ENCODE measurements around the gene CYBA.

Gene CYBA

GRCh38 chr16:88631384-88631783 lies 19.5 kb downstream of the CYBA start:
- DNase-seq (ENCODE audit: low spot score): no peak

DNA sequence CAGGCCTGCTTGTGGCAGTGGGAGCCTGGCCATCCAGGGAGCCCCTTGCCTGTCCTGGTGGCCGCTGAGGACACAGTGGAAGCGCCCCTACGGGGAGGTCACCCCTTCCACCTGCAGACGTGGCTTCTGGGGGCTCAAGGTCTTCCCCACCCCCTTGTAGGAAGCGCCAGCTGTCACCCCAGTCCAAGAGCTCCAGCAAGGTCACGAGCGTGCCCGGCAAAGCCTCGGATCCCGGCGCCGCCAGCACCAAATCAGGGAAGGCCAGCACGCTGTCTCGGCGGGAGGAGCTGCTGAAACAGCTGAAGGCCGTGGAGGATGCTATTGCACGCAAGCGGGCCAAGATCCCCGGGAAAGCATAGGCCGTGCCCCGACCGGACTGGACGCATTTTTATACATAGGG lies 19.9 kb downstream of the CYBA start:
- no peak for DNase-seq (ENCODE audit: low spot score)

DNA sequence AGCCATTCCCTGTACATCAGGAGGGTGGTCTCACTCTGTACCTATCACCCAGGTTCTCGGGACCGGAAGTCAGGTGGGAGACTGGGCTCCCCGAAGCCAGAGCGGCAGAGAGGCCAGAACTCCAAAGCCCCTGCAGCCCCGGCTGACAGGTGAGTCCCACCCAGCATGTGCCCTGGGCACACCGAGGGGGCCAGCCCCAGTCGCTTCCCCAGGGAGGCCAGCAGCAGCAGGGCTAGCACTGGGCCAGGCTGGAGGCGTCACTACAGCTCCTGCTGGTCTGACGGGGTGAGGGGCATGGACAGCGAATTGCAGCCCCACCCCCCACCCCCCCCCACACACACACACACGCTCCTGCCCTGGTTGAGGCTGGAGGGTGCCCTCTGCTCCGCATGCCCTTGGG lies 20.4 kb downstream of the CYBA start:
- DNase-seq (ENCODE audit: low spot score): no peak

- no peak for DNase-seq (ENCODE audit: low spot score)
Measured at GRCh38 chr16:88629835-88630234, 21.0 kb downstream of the CYBA start.

- no peak for DNase-seq (ENCODE audit: low spot score)
Measured at GRCh38 chr16:88628512-88628974, 22.3 kb downstream of the CYBA start.

DNA sequence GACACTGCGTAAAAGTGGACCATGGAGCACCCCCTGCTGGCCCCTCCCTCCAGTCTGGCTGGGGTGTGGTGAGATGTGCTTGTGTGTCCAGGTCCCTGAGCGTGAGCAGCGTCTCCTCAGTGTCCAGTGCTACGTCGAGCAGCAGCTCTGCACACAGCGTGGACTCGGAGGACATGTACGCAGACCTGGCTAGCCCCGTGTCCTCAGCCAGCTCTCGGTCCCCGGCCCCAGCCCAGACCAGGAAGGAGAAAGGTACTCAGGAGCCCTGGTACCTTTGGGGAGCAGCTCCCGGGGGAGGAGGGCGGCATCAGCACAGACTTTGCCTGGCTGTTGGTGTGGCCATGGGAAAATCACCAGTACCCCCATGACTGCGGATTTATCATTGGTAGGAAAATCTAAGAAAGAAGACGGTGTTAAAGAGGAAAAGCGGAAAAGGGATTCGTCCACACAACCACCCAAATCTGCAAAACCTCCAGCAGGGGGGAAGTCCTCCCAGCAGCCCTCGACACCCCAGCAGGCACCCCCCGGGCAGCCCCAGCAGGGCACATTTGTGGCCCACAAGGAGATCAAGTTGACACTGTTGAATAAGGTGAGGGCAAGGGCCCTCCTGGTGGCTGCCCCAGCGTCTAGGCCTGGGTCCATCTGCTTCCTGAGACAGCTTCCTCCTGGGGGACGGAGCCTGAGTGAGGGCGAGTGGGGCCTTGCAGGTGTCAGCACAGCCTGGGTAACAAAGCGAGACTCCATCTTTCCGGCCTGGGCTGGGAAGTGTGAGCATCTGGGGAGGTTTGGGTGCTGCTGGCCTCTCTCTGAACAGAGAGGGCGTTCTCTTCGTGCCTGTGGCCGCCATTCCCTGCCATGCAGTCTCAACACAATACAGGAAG lies 23.1 kb downstream of the CYBA start:
- no peak for DNase-seq (ENCODE audit: low spot score)

- no peak for DNase-seq (ENCODE audit: low spot score)
Measured at GRCh38 chr16:88626646-88627045, 24.2 kb downstream of the CYBA start.

DNA sequence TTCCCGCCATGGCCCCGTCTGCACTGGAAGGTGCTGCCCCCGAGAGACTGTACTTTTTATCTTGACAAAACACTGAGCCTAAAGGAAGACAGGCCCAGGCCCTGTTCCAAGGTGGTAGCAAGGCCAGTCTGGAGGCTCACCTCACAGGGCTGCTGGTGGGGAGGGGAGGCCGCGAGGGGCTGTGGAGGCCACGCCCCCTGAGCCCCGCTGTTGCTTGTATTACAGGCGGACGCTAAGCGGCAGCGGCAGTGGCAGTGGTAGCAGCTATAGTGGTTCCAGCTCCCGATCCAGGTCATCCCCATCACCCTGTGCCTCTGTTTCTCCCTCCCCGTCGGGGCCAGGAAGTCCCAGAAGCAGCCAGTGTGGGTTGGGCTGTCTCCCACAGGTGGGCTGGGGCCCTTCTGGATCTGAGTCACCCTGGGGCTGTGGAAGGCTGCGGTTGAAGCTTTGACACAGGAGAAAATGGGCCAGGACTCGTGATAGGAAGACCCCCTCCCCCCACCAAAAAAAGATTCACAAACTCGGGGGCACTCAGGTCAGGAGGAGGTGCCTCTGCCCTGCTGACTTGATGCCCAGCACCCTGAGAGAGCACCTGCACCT lies 25.8 kb downstream of the CYBA start:
- no peak for DNase-seq (ENCODE audit: low spot score)

DNA sequence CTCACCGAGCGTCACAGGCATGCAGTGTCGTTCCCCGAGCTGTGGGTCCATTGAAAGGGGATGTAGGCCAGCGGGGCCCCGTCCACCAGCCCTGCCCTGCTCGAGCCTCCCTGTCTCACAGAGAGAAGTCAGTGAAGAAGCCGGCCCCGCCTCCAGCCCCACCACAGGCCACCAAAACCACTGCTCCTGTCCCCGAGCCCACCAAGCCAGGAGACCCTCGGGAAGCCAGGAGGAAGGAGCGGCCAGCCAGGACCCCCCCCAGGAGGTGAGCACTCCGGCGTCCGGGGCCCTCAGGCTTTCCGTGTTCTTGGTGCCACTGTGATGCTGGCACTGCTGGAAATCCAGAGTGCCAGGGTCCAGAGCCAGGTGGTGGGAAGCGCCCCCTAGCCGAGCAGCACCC lies 26.4 kb downstream of the CYBA start:
- DNase-seq (ENCODE audit: low spot score): no peak

DNA sequence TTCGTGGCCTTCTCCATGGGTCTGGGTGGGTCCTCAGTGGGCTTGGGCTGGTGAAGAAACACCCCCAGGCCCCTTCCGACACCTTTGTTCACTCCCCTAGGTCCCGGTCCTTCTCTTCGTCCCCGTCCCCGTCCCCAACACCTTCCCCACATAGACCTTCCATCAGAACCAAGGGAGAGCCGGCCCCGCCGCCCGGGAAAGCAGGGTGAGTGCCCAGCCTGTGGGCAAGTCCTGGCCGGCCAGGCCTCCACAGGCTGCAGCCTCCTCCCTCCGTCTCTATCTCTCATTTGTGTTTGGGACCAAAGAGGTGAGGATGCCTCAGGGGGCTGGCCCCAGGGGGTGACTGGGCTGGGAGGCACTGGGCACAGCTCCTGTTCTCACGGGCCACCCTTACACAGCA lies 27.0 kb downstream of the CYBA start:
- DNase-seq (ENCODE audit: low spot score): no peak

DNA sequence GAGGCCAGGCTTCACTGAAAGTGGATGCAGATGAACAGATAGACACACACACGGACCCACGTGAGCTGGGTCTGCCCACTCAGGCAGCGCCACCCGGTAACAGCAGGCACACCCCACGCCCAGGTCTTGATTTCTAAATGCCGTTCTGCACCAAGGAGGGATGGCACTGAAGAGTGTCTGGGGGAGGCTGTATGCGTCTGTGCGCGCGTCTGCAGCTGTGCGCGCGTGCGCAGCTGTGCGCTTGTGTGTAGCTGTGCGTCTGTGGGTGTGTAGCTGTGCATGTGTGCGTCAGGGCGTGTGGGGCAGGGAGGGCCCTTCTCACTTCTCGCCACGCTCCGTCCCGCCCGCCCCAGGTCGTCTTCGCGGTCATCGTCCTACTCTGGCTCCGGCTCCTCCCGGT lies 28.0 kb downstream of the CYBA start:
- no peak for DNase-seq (ENCODE audit: low spot score)

- DNase-seq (ENCODE audit: low spot score): no peak
Measured at GRCh38 chr16:88622125-88622524, 28.7 kb downstream of the CYBA start.

- no peak for DNase-seq (ENCODE audit: low spot score)
Measured at GRCh38 chr16:88619859-88620815, 30.7 kb downstream of the CYBA start.

GRCh38 chr16:88618956-88619667 lies 31.7 kb downstream of the CYBA start:
- no peak for DNase-seq (ENCODE audit: low spot score)

DNA sequence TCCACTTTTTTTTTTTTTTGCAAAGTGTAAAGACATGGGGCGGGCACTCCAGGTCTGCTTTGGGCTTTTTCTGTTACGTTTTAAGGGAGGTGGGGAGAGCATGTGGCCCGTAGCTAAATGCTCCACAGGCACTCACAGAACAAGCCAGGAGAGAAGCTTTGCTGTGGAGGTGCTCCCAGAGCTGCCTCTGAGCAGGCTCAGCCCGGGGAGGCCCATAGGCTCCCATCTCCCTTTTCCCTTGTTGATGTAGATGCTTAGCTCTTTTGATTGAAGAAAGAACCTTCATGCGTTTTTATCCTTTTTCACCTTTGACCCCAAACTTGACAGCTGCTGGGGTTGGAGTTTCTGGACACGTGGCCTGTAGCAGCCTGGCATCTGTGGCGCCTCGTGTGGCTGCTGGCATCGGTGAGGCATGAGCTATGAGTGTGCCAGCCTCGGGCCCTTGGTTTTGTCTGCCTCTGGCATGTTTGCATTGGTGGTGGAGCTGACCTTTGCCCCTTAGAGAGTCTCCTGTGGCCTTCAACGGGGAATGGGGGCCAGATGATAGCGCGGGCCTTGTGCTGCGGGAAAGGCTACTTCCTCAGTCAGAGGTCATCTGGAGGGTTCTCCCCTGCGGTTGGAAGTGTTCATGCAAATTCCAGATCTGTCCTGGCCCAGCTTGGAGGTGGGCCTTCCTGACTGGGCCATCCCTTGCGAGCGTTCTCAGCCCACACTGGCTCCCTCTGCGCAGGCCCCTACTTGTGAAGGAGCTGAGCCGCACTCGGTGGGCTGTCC lies 32.5 kb downstream of the CYBA start:
- no peak for DNase-seq (ENCODE audit: low spot score)

GRCh38 chr16:88617268-88618031 lies 33.4 kb downstream of the CYBA start:
- DNase-seq (ENCODE audit: low spot score): no peak

DNA sequence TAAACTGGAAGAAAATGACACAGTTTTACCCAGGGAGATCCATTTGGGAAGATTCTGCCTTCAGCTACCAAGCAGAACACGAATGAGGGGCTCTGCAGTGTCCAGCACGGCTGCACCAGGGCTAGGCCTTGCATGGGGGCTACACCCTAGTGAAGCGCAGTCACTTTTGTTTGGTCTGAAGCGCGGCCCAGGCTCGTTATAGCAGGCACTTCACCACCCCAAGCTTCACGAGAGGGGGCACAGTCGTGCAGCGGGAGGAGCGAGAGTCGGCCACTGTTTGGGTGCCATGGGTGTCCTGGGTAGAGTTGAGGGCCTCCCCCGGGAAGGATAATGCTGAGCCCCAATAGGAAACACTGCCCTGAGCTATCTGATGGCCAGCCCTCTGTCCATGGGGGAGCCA lies 34.1 kb downstream of the CYBA start:
- no peak for DNase-seq (ENCODE audit: low spot score)

DNA sequence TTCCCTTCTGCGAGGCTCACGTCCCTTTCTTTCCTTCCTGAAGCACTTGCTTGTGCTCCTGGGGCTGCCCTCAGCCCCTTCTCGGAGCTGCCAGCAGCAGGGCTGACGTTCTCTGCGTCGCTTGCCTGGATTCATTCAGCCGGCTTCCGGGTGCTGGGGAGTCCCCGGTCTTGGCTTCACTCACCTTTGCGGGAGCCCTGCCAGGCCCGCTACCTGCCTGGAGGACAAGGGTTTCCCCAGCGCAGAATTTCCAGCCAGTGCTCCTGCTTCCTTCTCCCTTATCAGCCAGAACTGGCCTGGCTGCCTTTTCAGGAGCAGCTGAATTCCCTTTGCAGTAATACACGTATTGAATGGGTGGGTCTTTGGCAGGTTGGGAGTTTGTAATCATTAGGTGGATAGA lies 34.5 kb downstream of the CYBA start:
- DNase-seq (ENCODE audit: low spot score): no peak

- DNase-seq (ENCODE audit: low spot score): no peak
Measured at GRCh38 chr16:88614818-88615580, 35.9 kb downstream of the CYBA start.

Data from pons (tissue), 1 donor.